ENCODE results near the gene RAB11FIP4. TPM values are rescaled to one million over a fixed set of nuclear protein-coding genes. Genes with fewer than 3 reads are reported as not detected.

The RAB11FIP4 gene
- total and polyA plus RNA-seq, 10 of the 15 experiments (the other 5 are each of a cell fraction or from before 2014, with no cell fraction given): 1.4 to 27.0 (median 17.6) TPM

DNA sequence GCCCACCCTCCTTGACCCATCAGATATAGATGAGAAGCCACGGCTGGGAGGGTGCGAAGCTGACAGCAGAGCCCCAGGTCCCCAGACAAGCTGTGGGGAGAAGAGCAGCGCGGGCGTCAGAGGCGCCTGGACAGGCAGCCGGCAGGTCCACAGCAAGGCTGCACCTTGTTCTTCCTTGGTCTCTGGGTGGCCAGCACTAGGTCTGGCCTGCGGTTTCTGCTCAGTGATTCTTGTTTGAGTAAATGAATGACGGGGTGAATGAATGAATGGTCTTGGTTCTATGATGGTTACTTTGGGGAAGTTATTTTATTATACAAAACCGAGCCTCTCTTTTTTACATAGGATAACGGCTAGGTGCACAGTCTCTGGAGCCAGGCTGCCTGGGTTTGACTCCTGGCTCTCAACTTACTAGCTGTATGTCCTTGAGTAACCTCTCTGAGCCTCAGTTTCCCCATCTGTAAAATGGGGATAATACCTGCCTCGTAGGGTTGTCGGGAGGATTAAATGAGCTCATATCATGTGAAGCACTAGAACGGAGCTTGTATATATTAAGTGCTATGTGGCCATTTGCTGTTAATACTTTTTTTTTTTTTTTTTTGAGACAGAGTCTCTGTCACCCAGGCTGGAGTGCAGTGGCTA is 86.1 kb downstream of the RAB11FIP4 start:
- no peak overlapping the region for H3K9ac ChIP-seq (ENCODE audit: control insufficient read depth, insufficient read depth, low read length)
- in situ Hi-C loops (cut with MboI): no loop called here
- no peak overlapping the region for H3K4me2 ChIP-seq (ENCODE audit: control insufficient read depth, insufficient read depth)
- DNase-seq (ENCODE audit: low read depth, low spot score): no peak
- ChIA-PET POLR2A (no interaction called here), RAD21 (ENCODE audit: unreplicated experiment) (no interaction called here), CTCF (interaction anchor here (1.5 kb wide), 1 partner anchor 365 kb away, joined by 3 read pairs; no protein-coding TSS in a partner anchor), SMC1A (ENCODE audit: uncharacterized antibody, unreplicated experiment) (interaction anchor here (1.0 to 1.3 kb wide), 2 partner anchors 9 to 10 kb away, joined by 3 read pairs; no protein-coding TSS in a partner anchor)
- H3K27ac ChIP-seq (ENCODE audit: control insufficient read depth, insufficient read depth): no peak overlapping the region
- FAIRE-seq: no peak
- 72% methylated on average over 14 of the region's 14 CpGs for WGBS (ENCODE audit: insufficient coverage, insufficient replicate concordance, low lambda C conversion rate, missing lambda C conversion rate)
- H3K27me3 ChIP-seq (replicated peaks in 1 of 2; ENCODE audit: control insufficient read depth in 2 of 2, insufficient read depth in 2 of 2, low read length in 1 of 2): peaks cover 0 to 4% of the 10 kb centered on the region in 2 experiments; a peak in 1 of 4 replicates
- H3K79me2 ChIP-seq (ENCODE audit: control insufficient read depth, insufficient read depth, low read length): no peaks in the 10 kb centered on the region
- H3K9me3 ChIP-seq (replicated peaks; ENCODE audit: control insufficient read depth, insufficient read depth, low read length): no peaks in the 10 kb centered on the region
- no peaks in the 10 kb centered on the region for H3K4me1 ChIP-seq (ENCODE audit: control insufficient read depth, insufficient read depth, low read length)
- H2AFZ ChIP-seq (ENCODE audit: control insufficient read depth, low read depth, low read length): no peak overlapping the region
- ATAC-seq: no peak
- no peaks in the 10 kb centered on the region for H3K36me3 ChIP-seq (ENCODE audit: control insufficient read depth in 2 of 2, insufficient read depth in 2 of 2, low read length in 1 of 2)
- intact Hi-C loops (cut with micrococcal nuclease; ENCODE audit: unreplicated experiment): no loop called here
- TF ChIP-seq, protein P1, sequence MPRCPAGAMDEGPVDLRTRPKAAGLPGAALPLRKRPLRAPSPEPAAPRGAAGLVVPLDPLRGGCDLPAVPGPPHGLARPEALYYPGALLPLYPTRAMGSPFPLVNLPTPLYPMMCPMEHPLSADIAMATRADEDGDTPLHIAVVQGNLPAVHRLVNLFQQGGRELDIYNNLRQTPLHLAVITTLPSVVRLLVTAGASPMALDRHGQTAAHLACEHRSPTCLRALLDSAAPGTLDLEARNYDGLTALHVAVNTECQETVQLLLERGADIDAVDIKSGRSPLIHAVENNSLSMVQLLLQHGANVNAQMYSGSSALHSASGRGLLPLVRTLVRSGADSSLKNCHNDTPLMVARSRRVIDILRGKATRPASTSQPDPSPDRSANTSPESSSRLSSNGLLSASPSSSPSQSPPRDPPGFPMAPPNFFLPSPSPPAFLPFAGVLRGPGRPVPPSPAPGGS (IDR thresholded peaks at IDR 0.05; ENCODE audit: borderline replicate concordance, insufficient read depth, low read depth, low read length, poor library complexity, severe bottlenecking): no peak
- TF ChIP-seq SPI1 (IDR thresholded peaks at IDR 0.05; ENCODE audit: borderline replicate concordance, insufficient read depth, low read depth, low read length) (no peak), FOS (IDR thresholded peaks at IDR 0.05; ENCODE audit: borderline replicate concordance, extremely low read depth, insufficient read length) (no peak), BMI1 (IDR thresholded peaks at IDR 0.05; ENCODE audit: borderline replicate concordance) (no peak), MTA3 (IDR thresholded peaks at IDR 0.05; ENCODE audit: borderline replicate concordance, low read length) (no peak), RB1 (IDR thresholded peaks at IDR 0.05; ENCODE audit: borderline replicate concordance) (no peak), YBX1 (IDR thresholded peaks at IDR 0.05) (no peak), SMC3 (IDR thresholded peaks at IDR 0.05; ENCODE audit: borderline replicate concordance, low read length) (no peak)
- TF ChIP-seq, protein P2, sequence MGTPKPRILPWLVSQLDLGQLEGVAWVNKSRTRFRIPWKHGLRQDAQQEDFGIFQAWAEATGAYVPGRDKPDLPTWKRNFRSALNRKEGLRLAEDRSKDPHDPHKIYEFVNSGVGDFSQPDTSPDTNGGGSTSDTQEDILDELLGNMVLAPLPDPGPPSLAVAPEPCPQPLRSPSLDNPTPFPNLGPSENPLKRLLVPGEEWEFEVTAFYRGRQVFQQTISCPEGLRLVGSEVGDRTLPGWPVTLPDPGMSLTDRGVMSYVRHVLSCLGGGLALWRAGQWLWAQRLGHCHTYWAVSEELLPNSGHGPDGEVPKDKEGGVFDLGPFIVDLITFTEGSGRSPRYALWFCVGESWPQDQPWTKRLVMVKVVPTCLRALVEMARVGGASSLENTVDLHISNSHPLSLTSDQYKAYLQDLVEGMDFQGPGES (IDR thresholded peaks at IDR 0.05): no peak
- TF ChIP-seq, protein P3, sequence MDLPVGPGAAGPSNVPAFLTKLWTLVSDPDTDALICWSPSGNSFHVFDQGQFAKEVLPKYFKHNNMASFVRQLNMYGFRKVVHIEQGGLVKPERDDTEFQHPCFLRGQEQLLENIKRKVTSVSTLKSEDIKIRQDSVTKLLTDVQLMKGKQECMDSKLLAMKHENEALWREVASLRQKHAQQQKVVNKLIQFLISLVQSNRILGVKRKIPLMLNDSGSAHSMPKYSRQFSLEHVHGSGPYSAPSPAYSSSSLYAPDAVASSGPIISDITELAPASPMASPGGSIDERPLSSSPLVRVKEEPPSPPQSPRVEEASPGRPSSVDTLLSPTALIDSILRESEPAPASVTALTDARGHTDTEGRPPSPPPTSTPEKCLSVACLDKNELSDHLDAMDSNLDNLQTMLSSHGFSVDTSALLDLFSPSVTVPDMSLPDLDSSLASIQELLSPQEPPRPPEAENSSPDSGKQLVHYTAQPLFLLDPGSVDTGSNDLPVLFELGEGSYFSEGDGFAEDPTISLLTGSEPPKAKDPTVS (IDR thresholded peaks at IDR 0.05; ENCODE audit: low read depth, low read length): no peak
- no TSS peak for BruUV-seq (replicated peaks)
- no peaks in the 10 kb centered on the region for H4K20me1 ChIP-seq (ENCODE audit: control insufficient read depth, insufficient read depth)
- no peak overlapping the region for H3K4me3 ChIP-seq
